T-helper 17 cell (primary cell): Measurements from ENCODE around the gene C6orf163. TPM values are rescaled to one million over a fixed set of nuclear protein-coding genes. Genes with fewer than 3 reads are reported as not detected.

ENCODE experiments used
- ATAC-seq: fragments of 150-1000 bp; cut with Tn5 transposase; 2 replicates; pipeline ENCODE4 v1.10.0; 2021; ENCODE audit warnings: mild to moderate bottlenecking, moderate library complexity
- DNase-seq, 3 donors: peaks; one replicate each; pipeline versions ENCODE4 v3.0.0 to v3.0.0-alpha.2; 2020 to 2021
- H3K9me3 ChIP-seq: one replicate; pipeline ENCODE4 v1.7.0; 2013; ENCODE audit warnings: low read length, mild to moderate bottlenecking; ENCODE audit not compliant: control insufficient read depth, poor library complexity, severe bottlenecking
- H3K27ac Mint-ChIP-seq: one replicate; pipeline ENCODE4 v1.8.0; 2022; ENCODE audit warnings: mild to moderate bottlenecking, moderate library complexity, mixed read lengths
- H3K27me3 Mint-ChIP-seq: one replicate; pipeline ENCODE4 v1.8.0; 2022; ENCODE audit warnings: mixed read lengths
- H3K36me3 Mint-ChIP-seq: one replicate; pipeline ENCODE4 v1.8.0; 2022; ENCODE audit warnings: low read depth, mixed read lengths
- H3K4me1 Mint-ChIP-seq: one replicate; pipeline ENCODE4 v1.8.0; 2022; ENCODE audit warnings: mild to moderate bottlenecking, mixed read lengths
- H3K4me3 Mint-ChIP-seq: one replicate; pipeline ENCODE4 v1.8.0; 2022; ENCODE audit warnings: mild to moderate bottlenecking, moderate library complexity, mixed read lengths
- total RNA-seq, 4 donors: library from RNA in 2 of 4; stranded (reverse) in 2 of 4; gene quantifications; one replicate each; pipeline ENCODE4 v1.2.3 and lab custom pipeline; 2022 to 2026

Gene C6orf163
- total RNA-seq, 2 donors from 2014 or later = 1.8 to 2.4 TPM

- ATAC-seq = no peak
Observed at GRCh38 chr6:87336367-87336766, 8.2 kb upstream of the C6orf163 start.

GRCh38 chr6:87340230-87340629, 4.4 kb upstream of the C6orf163 start:
- H3K4me3 Mint-ChIP-seq = no peak overlapping the region
- DNase-seq (no peak), ATAC-seq (no peak)
- peaks cover 5% of the 10 kb centered on the region for H3K4me1 Mint-ChIP-seq
- H3K27me3 Mint-ChIP-seq = no peaks in the 10 kb centered on the region
- no peak overlapping the region for H3K27ac Mint-ChIP-seq
- no peaks in the 10 kb centered on the region for H3K9me3 ChIP-seq
- H3K36me3 Mint-ChIP-seq = peaks cover 9% of the 10 kb centered on the region

More at GRCh38 chr6:87336367-87336766, 8.2 kb upstream of the C6orf163 start:
- Mint-ChIP-seq H3K4me3 (no peak overlapping the region), H3K27ac (no peak overlapping the region), H3K36me3 (peaks cover 5% of the 10 kb centered on the region), H3K4me1 (peaks cover 17% of the 10 kb centered on the region), H3K27me3 (no peaks in the 10 kb centered on the region)
- no peak for DNase-seq
- peaks cover 2% of the 10 kb centered on the region for H3K9me3 ChIP-seq

- DNase-seq (no peak), ATAC-seq (no peak)
- H3K36me3 Mint-ChIP-seq = peaks cover 7% of the 10 kb centered on the region
- no peaks in the 10 kb centered on the region for H3K9me3 ChIP-seq
- H3K27ac Mint-ChIP-seq = no peak overlapping the region
- H3K4me1 Mint-ChIP-seq = peaks cover 4% of the 10 kb centered on the region
- no peak overlapping the region for H3K4me3 Mint-ChIP-seq
- no peaks in the 10 kb centered on the region for H3K27me3 Mint-ChIP-seq
Observed at GRCh38 chr6:87341158-87341557, 3.5 kb upstream of the C6orf163 start.

- Mint-ChIP-seq H3K27ac (no peak overlapping the region), H3K27me3 (no peaks in the 10 kb centered on the region), H3K4me1 (peaks cover under 1% of the 10 kb centered on the region), H3K4me3 (no peak overlapping the region), H3K36me3 (peaks cover 4% of the 10 kb centered on the region)
- no peaks in the 10 kb centered on the region for H3K9me3 ChIP-seq
- ATAC-seq = no peak
- no peak for DNase-seq
Observed at GRCh38 chr6:87341899-87342298, 2.7 kb upstream of the C6orf163 start.

- H3K36me3 Mint-ChIP-seq = peaks cover 6% of the 10 kb centered on the region
- H3K4me1 Mint-ChIP-seq = peaks cover 2% of the 10 kb centered on the region
- no peak overlapping the region for H3K27ac Mint-ChIP-seq
Observed at GRCh38 chr6:87342829-87343228, 1.8 kb upstream of the C6orf163 start.

GRCh38 chr6:87346700-87347099, 2.1 kb downstream of the C6orf163 start:
- no peak for ATAC-seq
- Mint-ChIP-seq H3K4me3 (no peak overlapping the region), H3K36me3 (peaks cover 6% of the 10 kb centered on the region), H3K27me3 (no peaks in the 10 kb centered on the region), H3K27ac (no peak overlapping the region), H3K4me1 (peaks cover 2% of the 10 kb centered on the region)
- DNase-seq = no peak
- H3K9me3 ChIP-seq = no peaks in the 10 kb centered on the region

More at GRCh38 chr6:87342829-87343228, 1.8 kb upstream of the C6orf163 start:
- H3K27me3 Mint-ChIP-seq = no peaks in the 10 kb centered on the region
- ATAC-seq = no peak
- no peak overlapping the region for H3K4me3 Mint-ChIP-seq
- DNase-seq = no peak
- no peaks in the 10 kb centered on the region for H3K9me3 ChIP-seq

GRCh38 chr6:87349896-87350295, 5.3 kb downstream of the C6orf163 start:
- Mint-ChIP-seq H3K4me1 (peaks cover 2% of the 10 kb centered on the region), H3K36me3 (peaks cover 4% of the 10 kb centered on the region), H3K27ac (no peak overlapping the region), H3K27me3 (no peaks in the 10 kb centered on the region), H3K4me3 (no peak overlapping the region)
- H3K9me3 ChIP-seq = no peaks in the 10 kb centered on the region
- ATAC-seq = no peak
- no peak for DNase-seq

- DNase-seq = no peak
- ATAC-seq = no peak
- Mint-ChIP-seq H3K4me3 (no peak overlapping the region), H3K36me3 (peaks cover 2% of the 10 kb centered on the region), H3K4me1 (peaks cover 2% of the 10 kb centered on the region), H3K27me3 (no peaks in the 10 kb centered on the region), H3K27ac (no peak overlapping the region)
- no peaks in the 10 kb centered on the region for H3K9me3 ChIP-seq
Observed at GRCh38 chr6:87350516-87350915, 5.9 kb downstream of the C6orf163 start.

GRCh38 chr6:87351583-87351982, 7.0 kb downstream of the C6orf163 start:
- peaks cover 2% of the 10 kb centered on the region for H3K4me1 Mint-ChIP-seq

GRCh38 chr6:87356181-87356580, 11.6 kb downstream of the C6orf163 start:
- Mint-ChIP-seq H3K27ac (no peak overlapping the region), H3K4me1 (no peaks in the 10 kb centered on the region), H3K36me3 (peaks cover 2% of the 10 kb centered on the region), H3K27me3 (no peaks in the 10 kb centered on the region), H3K4me3 (no peak overlapping the region)
- no peaks in the 10 kb centered on the region for H3K9me3 ChIP-seq
- DNase-seq (no peak), ATAC-seq (no peak)

More at GRCh38 chr6:87351583-87351982, 7.0 kb downstream of the C6orf163 start:
- Mint-ChIP-seq H3K36me3 (peaks cover 2% of the 10 kb centered on the region), H3K27me3 (no peaks in the 10 kb centered on the region), H3K4me3 (no peak overlapping the region), H3K27ac (no peak overlapping the region)
- no peak for DNase-seq
- no peak for ATAC-seq
- H3K9me3 ChIP-seq = no peaks in the 10 kb centered on the region

- H3K36me3 Mint-ChIP-seq = peaks cover 2% of the 10 kb centered on the region
- no peak for DNase-seq
- no peak overlapping the region for H3K4me3 Mint-ChIP-seq
- H3K27ac Mint-ChIP-seq = no peak overlapping the region
- no peak for ATAC-seq
- H3K4me1 Mint-ChIP-seq = no peaks in the 10 kb centered on the region
- no peaks in the 10 kb centered on the region for H3K9me3 ChIP-seq
- H3K27me3 Mint-ChIP-seq = no peaks in the 10 kb centered on the region
Observed at GRCh38 chr6:87357479-87358196, 13.0 kb downstream of the C6orf163 start.

- DNase-seq = no peak
- H3K9me3 ChIP-seq = no peaks in the 10 kb centered on the region
- H3K27me3 Mint-ChIP-seq = no peaks in the 10 kb centered on the region
- H3K4me1 Mint-ChIP-seq = no peaks in the 10 kb centered on the region
- H3K36me3 Mint-ChIP-seq = no peaks in the 10 kb centered on the region
- H3K27ac Mint-ChIP-seq = no peak overlapping the region
- ATAC-seq = no peak
- no peak overlapping the region for H3K4me3 Mint-ChIP-seq
Observed at GRCh38 chr6:87364602-87365252, 20.1 kb downstream of the C6orf163 start.

GRCh38 chr6:87366072-87366827, 21.6 kb downstream of the C6orf163 start:
- Mint-ChIP-seq H3K27ac (no peak overlapping the region), H3K27me3 (no peaks in the 10 kb centered on the region), H3K36me3 (no peaks in the 10 kb centered on the region), H3K4me3 (no peak overlapping the region), H3K4me1 (no peaks in the 10 kb centered on the region)
- no peaks in the 10 kb centered on the region for H3K9me3 ChIP-seq
- ATAC-seq (no peak), DNase-seq (no peak)
